WTC11 (cell line): ENCODE data around the gene LILRB2.

Experiments used
- ATF1 ChIP-seq: sonication (generic); formaldehyde crosslinking; IDR thresholded peaks from 2 replicates; pipeline ENCODE4 v1.8.1; 2023; ENCODE audit warnings: mild to moderate bottlenecking, moderate library complexity, missing genetic modification reagents
- CBFB ChIP-seq: sonication (generic); formaldehyde crosslinking; IDR thresholded peaks from 2 replicates; pipeline ENCODE4 v1.8.1; 2022; ENCODE audit warnings: mild to moderate bottlenecking, low read depth, missing genetic modification reagents
- CTCF ChIP-seq: fragments of 200-600 bp; IDR thresholded peaks from 2 replicates; pipeline ENCODE4 v1.8.0; 2022; ENCODE audit warnings: antibody characterized with exemption
- GRHL2 ChIP-seq: fragments of 250-450 bp; sonication (Bioruptor Pico); IDR thresholded peaks from 2 replicates; pipeline ENCODE4 v1.8.0; 2022; ENCODE audit warnings: mild to moderate bottlenecking, moderate library complexity; ENCODE audit not compliant: insufficient replicate concordance, severe bottlenecking
- IRF1 ChIP-seq: sonication (generic); formaldehyde crosslinking; IDR thresholded peaks from 2 replicates; pipeline ENCODE4 v1.8.0; 2023; ENCODE audit warnings: missing genetic modification reagents
- JUN ChIP-seq: sonication (generic); formaldehyde crosslinking; IDR thresholded peaks from 2 replicates; pipeline ENCODE4 v1.8.0; 2023; ENCODE audit warnings: mild to moderate bottlenecking, missing genetic modification reagents
- NFYB ChIP-seq: sonication (generic); formaldehyde crosslinking; conservative IDR thresholded peaks from 2 replicates; pipeline ENCODE4 v1.8.0; 2022; ENCODE audit warnings: low read depth, missing genetic modification reagents
- RELA ChIP-seq: sonication (generic); formaldehyde crosslinking; IDR thresholded peaks from 2 replicates; pipeline ENCODE4 v1.8.1; 2022; ENCODE audit warnings: missing genetic modification reagents, mild to moderate bottlenecking, borderline replicate concordance
- SP1 ChIP-seq: sonication (generic); formaldehyde crosslinking; conservative IDR thresholded peaks from 2 replicates; pipeline ENCODE4 v1.8.1; 2022; ENCODE audit warnings: missing genetic modification reagents
- TEAD1 ChIP-seq: sonication (generic); formaldehyde crosslinking; IDR thresholded peaks from 2 replicates; pipeline ENCODE4 v1.8.0; 2022; ENCODE audit warnings: mild to moderate bottlenecking, missing genetic modification reagents
- TF ChIP-seq, protein P1 (sequence below): sonication (generic); formaldehyde crosslinking; IDR thresholded peaks from 2 replicates; pipeline ENCODE4 v1.8.1; 2023; ENCODE audit warnings: mild to moderate bottlenecking, missing genetic modification reagents, moderate library complexity
- TF ChIP-seq, protein P2 (sequence below): sonication (generic); formaldehyde crosslinking; conservative IDR thresholded peaks from 2 replicates; pipeline ENCODE4 v1.8.1; 2023; ENCODE audit warnings: mild to moderate bottlenecking, low read depth, missing genetic modification reagents, moderate library complexity
- TF ChIP-seq, protein P3 (sequence below): sonication (generic); formaldehyde crosslinking; IDR thresholded peaks from 2 replicates; pipeline ENCODE4 v1.8.1; 2023; ENCODE audit warnings: mild to moderate bottlenecking, missing genetic modification reagents, moderate library complexity

- TF ChIP-seq CTCF (no peak), RELA (CRISPR knock-in tag) (no peak), GRHL2 (CRISPR knock-in tag) (no peak), NFYB (CRISPR knock-in tag) (no peak), SP1 (CRISPR knock-in tag) (no peak), ATF1 (CRISPR knock-in tag) (no peak), TEAD1 (CRISPR knock-in tag) (no peak), JUN (no peak), CBFB (no peak), IRF1 (CRISPR knock-in tag) (no peak)
- TF ChIP-seq, protein P1, sequence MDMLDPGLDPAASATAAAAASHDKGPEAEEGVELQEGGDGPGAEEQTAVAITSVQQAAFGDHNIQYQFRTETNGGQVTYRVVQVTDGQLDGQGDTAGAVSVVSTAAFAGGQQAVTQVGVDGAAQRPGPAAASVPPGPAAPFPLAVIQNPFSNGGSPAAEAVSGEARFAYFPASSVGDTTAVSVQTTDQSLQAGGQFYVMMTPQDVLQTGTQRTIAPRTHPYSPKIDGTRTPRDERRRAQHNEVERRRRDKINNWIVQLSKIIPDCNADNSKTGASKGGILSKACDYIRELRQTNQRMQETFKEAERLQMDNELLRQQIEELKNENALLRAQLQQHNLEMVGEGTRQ (CRISPR knock-in tag) = no peak
- TF ChIP-seq, protein P2, sequence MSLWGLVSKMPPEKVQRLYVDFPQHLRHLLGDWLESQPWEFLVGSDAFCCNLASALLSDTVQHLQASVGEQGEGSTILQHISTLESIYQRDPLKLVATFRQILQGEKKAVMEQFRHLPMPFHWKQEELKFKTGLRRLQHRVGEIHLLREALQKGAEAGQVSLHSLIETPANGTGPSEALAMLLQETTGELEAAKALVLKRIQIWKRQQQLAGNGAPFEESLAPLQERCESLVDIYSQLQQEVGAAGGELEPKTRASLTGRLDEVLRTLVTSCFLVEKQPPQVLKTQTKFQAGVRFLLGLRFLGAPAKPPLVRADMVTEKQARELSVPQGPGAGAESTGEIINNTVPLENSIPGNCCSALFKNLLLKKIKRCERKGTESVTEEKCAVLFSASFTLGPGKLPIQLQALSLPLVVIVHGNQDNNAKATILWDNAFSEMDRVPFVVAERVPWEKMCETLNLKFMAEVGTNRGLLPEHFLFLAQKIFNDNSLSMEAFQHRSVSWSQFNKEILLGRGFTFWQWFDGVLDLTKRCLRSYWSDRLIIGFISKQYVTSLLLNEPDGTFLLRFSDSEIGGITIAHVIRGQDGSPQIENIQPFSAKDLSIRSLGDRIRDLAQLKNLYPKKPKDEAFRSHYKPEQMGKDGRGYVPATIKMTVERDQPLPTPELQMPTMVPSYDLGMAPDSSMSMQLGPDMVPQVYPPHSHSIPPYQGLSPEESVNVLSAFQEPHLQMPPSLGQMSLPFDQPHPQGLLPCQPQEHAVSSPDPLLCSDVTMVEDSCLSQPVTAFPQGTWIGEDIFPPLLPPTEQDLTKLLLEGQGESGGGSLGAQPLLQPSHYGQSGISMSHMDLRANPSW (CRISPR knock-in tag) = no peak
- TF ChIP-seq, protein P3, sequence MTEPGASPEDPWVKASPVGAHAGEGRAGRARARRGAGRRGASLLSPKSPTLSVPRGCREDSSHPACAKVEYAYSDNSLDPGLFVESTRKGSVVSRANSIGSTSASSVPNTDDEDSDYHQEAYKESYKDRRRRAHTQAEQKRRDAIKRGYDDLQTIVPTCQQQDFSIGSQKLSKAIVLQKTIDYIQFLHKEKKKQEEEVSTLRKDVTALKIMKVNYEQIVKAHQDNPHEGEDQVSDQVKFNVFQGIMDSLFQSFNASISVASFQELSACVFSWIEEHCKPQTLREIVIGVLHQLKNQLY (CRISPR knock-in tag) = no peak
Measured at GRCh38 chr19:54262066-54262465, 18.8 kb downstream of the LILRB2 start.
